CD4-positive, alpha-beta memory T cell (primary cell): ENCODE measurements around the gene PTPRG. TPM values are rescaled to one million over a fixed set of nuclear protein-coding genes. Genes with fewer than 3 reads are reported as not detected.

Source experiments
- CTCF ChIA-PET: fragments of 350-600 bp; sonication (Branson Sonifier 250); formaldehyde crosslinking; loops from one replicate; lab custom pipeline; 2021; ENCODE audit warnings: inconsistent platforms; ENCODE audit not compliant: partially characterized antibody; lab: Charles Lee
- POLR2A ChIA-PET: fragments of 350-600 bp; sonication (Branson Sonifier 250); formaldehyde crosslinking; loops from one replicate; lab custom pipeline; 2021; ENCODE audit not compliant: partially characterized antibody; lab: Charles Lee
- DNase-seq, 5 donors: peaks; one replicate each; pipeline versions ENCODE4 v3.0.0 to v3.0.0-alpha.2; 2020 to 2022; ENCODE audit warnings: mixed read lengths in 1 of 5
- H3K27ac ChIP-seq: one replicate; pipeline ENCODE4 v1.7.0; 2013; ENCODE audit warnings: low read depth, low read length
- H3K27me3 ChIP-seq: 2 replicates; pipeline ENCODE4 v1.7.0; 2013; ENCODE audit warnings: mild to moderate bottlenecking, low read length, moderate library complexity; ENCODE audit not compliant: insufficient read depth
- H3K36me3 ChIP-seq: 2 replicates; pipeline ENCODE4 v1.7.0; 2013; ENCODE audit warnings: mild to moderate bottlenecking, low read length, moderate library complexity; ENCODE audit not compliant: insufficient read depth
- H3K4me1 ChIP-seq: 2 replicates; pipeline ENCODE4 v1.7.0; 2013; ENCODE audit warnings: mild to moderate bottlenecking, low read length, moderate library complexity; ENCODE audit not compliant: insufficient read depth
- H3K4me3 ChIP-seq, 2 donors: one replicate each; pipeline ENCODE4 v1.7.0; 2013; ENCODE audit warnings: low read length in 2 of 2, mild to moderate bottlenecking in 1 of 2
- H3K9me3 ChIP-seq, 2 donors: one replicate each; pipeline ENCODE4 v1.7.0; 2013; ENCODE audit warnings: low read length in 2 of 2, control low read depth in 1 of 2; ENCODE audit not compliant: control insufficient read depth in 1 of 2
- H3K27ac Mint-ChIP-seq, 7 donors: one replicate each; pipeline ENCODE4 v1.8.0; 2020 to 2021; ENCODE audit warnings: mixed read lengths in 7 of 7, mild to moderate bottlenecking in 6 of 7, inconsistent platforms in 3 of 7, moderate library complexity in 3 of 7
- H3K27me3 Mint-ChIP-seq, 2 donors: one replicate each; pipeline ENCODE4 v1.8.0; 2020 to 2021; ENCODE audit warnings: mixed read lengths in 2 of 2
- H3K36me3 Mint-ChIP-seq, 2 donors: one replicate each; pipeline ENCODE4 v1.8.0; 2020 to 2021; ENCODE audit warnings: mixed read lengths in 2 of 2, inconsistent platforms in 1 of 2, mild to moderate bottlenecking in 1 of 2
- H3K4me1 Mint-ChIP-seq, 4 donors: one replicate each; pipeline ENCODE4 v1.8.0; 2020 to 2021; ENCODE audit warnings: mixed read lengths in 4 of 4, mild to moderate bottlenecking in 1 of 4
- H3K4me3 Mint-ChIP-seq, 8 donors: one replicate each; pipeline ENCODE4 v1.8.0; 2020 to 2021; ENCODE audit warnings: mixed read lengths in 8 of 8, mild to moderate bottlenecking in 7 of 8, moderate library complexity in 6 of 8, inconsistent platforms in 3 of 8
- H3K9me3 Mint-ChIP-seq, 8 donors: one replicate each; pipeline ENCODE4 v1.8.0; 2020 to 2021; ENCODE audit warnings: mixed read lengths in 8 of 8, mild to moderate bottlenecking in 5 of 8, inconsistent platforms in 3 of 8, moderate library complexity in 1 of 8
- intact Hi-C: fragments of 100-400 bp; cut with micrococcal nuclease; formaldehyde crosslinking; loops from one replicate; pipeline ENCODE4 v1.15.1; 2023
- polyA plus RNA-seq, 2 donors: library from polyadenylated mRNA; unstranded; fragments of 300-500 nt; fragmentation: Illumina TruSeq; gene quantifications; one replicate each; pipeline ENCODE4 v1.2.3, GENCODE V29; 2021
- total RNA-seq, 2 experiments: library from RNA; stranded (reverse); gene quantifications; one replicate each; pipeline ENCODE4 v1.2.3, GENCODE V29; 2021

PTPRG gene
- total and polyA plus RNA-seq, 4 experiments from 2014 or later, result not detected

DNA sequence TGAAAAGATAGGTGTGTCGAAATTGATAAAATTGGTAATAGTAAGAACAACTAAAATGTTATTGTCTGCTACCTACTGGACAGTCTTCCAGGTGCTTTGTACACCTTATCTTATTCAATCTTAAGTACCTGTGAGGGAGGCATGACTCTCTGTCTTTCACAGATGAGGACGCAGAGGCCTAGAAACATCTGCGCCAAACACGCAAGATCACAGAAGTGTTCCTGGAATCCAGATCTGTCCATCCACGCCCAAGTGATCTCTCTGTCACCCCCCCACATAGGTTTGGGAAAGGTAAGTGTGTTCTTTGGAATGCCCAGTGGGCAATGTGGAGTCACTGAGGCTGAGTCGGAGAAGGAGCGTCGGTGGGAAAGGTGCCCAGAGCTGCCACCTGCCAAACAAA, 34.4 kb upstream of the PTPRG start:
- H3K9me3 Mint-ChIP-seq, result peaks cover 0 to 4% (median under 1%) of the 10 kb centered on the region in 8 donors
- H3K36me3 Mint-ChIP-seq, result no peaks in the 10 kb centered on the region
- intact Hi-C loops, result no loop called here
- H3K27me3 ChIP-seq, result no peaks in the 10 kb centered on the region
- H3K4me3 Mint-ChIP-seq, result no peak overlapping the region
- H3K27ac Mint-ChIP-seq, result no peak overlapping the region
- no peak overlapping the region for H3K27ac ChIP-seq
- no peak overlapping the region for H3K4me3 ChIP-seq
- no peak for DNase-seq
- H3K9me3 ChIP-seq, result no peaks in the 10 kb centered on the region
- H3K36me3 ChIP-seq, result no peaks in the 10 kb centered on the region
- CTCF ChIA-PET, result no interaction called here
- no peaks in the 10 kb centered on the region for H3K4me1 ChIP-seq
- no peaks in the 10 kb centered on the region for H3K27me3 Mint-ChIP-seq
- POLR2A ChIA-PET, result no interaction called here
- H3K4me1 Mint-ChIP-seq, result peaks cover 0 to 1% (median 0%) of the 10 kb centered on the region in 4 donors

DNA sequence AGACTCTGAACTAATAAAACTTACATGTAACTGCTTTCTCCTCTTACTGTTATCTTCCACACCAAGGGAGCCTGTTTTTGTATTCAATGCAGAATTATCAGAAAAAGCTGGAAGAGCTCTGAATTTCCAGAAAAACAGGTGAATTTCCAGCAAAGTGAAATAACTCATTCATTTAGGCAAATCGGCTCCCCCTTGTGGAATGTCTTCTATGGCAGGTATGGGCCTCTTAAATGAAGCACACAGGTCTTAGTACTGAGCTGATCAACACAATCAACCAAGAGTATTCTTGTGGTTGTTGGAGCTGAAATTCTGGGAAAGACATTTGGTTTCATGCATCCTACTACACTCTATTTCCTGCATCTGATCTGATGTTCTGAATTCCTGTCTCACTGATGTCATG, 31.0 kb upstream of the PTPRG start:
- no peaks in the 10 kb centered on the region for H3K36me3 Mint-ChIP-seq
- no peaks in the 10 kb centered on the region for H3K4me1 Mint-ChIP-seq
- no peak overlapping the region for H3K4me3 Mint-ChIP-seq
- no peaks in the 10 kb centered on the region for H3K27me3 Mint-ChIP-seq
- Histone ChIP-seq H3K36me3 (no peaks in the 10 kb centered on the region), H3K9me3 (no peaks in the 10 kb centered on the region), H3K4me3 (no peak overlapping the region), H3K27ac (no peak overlapping the region), H3K27me3 (no peaks in the 10 kb centered on the region), H3K4me1 (no peaks in the 10 kb centered on the region)
- H3K27ac Mint-ChIP-seq, result no peak overlapping the region
- CTCF ChIA-PET, result no interaction called here
- POLR2A ChIA-PET, result no interaction called here
- DNase-seq, result no peak
- intact Hi-C loops, result no loop called here
- peaks cover 0 to 4% (median 0%) of the 10 kb centered on the region in 8 donors for H3K9me3 Mint-ChIP-seq

- Histone ChIP-seq H3K4me1 (no peaks in the 10 kb centered on the region), H3K9me3 (no peaks in the 10 kb centered on the region), H3K27ac (no peak overlapping the region), H3K27me3 (no peaks in the 10 kb centered on the region), H3K4me3 (no peak overlapping the region), H3K36me3 (no peaks in the 10 kb centered on the region)
- H3K9me3 Mint-ChIP-seq, result peaks cover 0 to 4% (median 0%) of the 10 kb centered on the region in 8 donors
- H3K4me1 Mint-ChIP-seq, result no peaks in the 10 kb centered on the region
- intact Hi-C loops, result no loop called here
- H3K27ac Mint-ChIP-seq, result no peak overlapping the region
- H3K36me3 Mint-ChIP-seq, result no peaks in the 10 kb centered on the region
- no peaks in the 10 kb centered on the region for H3K27me3 Mint-ChIP-seq
- ChIA-PET CTCF (no interaction called here), POLR2A (no interaction called here)
- DNase-seq, result no peak
- H3K4me3 Mint-ChIP-seq, result no peak overlapping the region
Measured at GRCh38 chr3:61531528-61531927, 29.8 kb upstream of the PTPRG start.

GRCh38 chr3:61532739-61533500, 28.5 kb upstream of the PTPRG start:
- H3K27ac Mint-ChIP-seq, result no peak overlapping the region
- no peaks in the 10 kb centered on the region for H3K4me1 Mint-ChIP-seq
- POLR2A ChIA-PET, result no interaction called here
- CTCF ChIA-PET, result no interaction called here
- Histone ChIP-seq H3K27me3 (no peaks in the 10 kb centered on the region), H3K4me3 (no peak overlapping the region), H3K27ac (no peak overlapping the region), H3K4me1 (no peaks in the 10 kb centered on the region), H3K36me3 (no peaks in the 10 kb centered on the region), H3K9me3 (no peaks in the 10 kb centered on the region)
- DNase-seq, result no peak
- intact Hi-C loops, result no loop called here
- peaks cover 0 to 4% (median 0%) of the 10 kb centered on the region in 8 donors for H3K9me3 Mint-ChIP-seq
- H3K27me3 Mint-ChIP-seq, result no peaks in the 10 kb centered on the region
- H3K4me3 Mint-ChIP-seq, result no peak overlapping the region
- H3K36me3 Mint-ChIP-seq, result no peaks in the 10 kb centered on the region

- Mint-ChIP-seq H3K4me3 (no peak overlapping the region), H3K9me3 (peaks cover 0 to 3% (median 0%) of the 10 kb centered on the region in 8 donors), H3K27ac (no peak overlapping the region), H3K4me1 (no peaks in the 10 kb centered on the region), H3K36me3 (no peaks in the 10 kb centered on the region), H3K27me3 (no peaks in the 10 kb centered on the region)
- ChIA-PET CTCF (no interaction called here), POLR2A (no interaction called here)
- intact Hi-C loops, result no loop called here
- Histone ChIP-seq H3K27me3 (no peaks in the 10 kb centered on the region), H3K9me3 (no peaks in the 10 kb centered on the region), H3K27ac (no peak overlapping the region), H3K4me1 (no peaks in the 10 kb centered on the region), H3K4me3 (no peak overlapping the region), H3K36me3 (no peaks in the 10 kb centered on the region)
- no peak for DNase-seq
Measured at GRCh38 chr3:61535826-61536225, 25.5 kb upstream of the PTPRG start.

DNA sequence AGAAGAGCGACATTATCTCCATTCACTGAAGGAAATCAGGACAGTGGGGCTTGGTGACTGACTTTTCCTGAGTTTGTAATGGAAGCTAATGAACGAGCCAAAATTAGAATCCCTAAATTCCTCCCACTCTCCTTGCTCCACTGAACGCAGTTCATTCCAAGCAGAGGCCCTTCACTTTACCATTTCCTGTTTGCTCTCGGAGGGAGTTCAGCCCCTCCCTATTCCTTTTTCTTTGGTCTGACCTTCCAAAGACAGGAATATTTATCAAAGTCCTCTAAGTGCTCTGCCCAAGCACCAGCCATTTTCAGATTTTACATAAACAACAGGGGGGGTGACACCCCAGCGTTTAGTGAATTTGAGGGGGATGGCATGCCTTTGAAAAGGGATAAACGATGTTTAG, 24.0 kb upstream of the PTPRG start:
- Histone ChIP-seq H3K27me3 (no peaks in the 10 kb centered on the region), H3K36me3 (no peaks in the 10 kb centered on the region), H3K27ac (no peak overlapping the region), H3K4me3 (no peak overlapping the region), H3K9me3 (no peaks in the 10 kb centered on the region), H3K4me1 (no peaks in the 10 kb centered on the region)
- CTCF ChIA-PET, result no interaction called here
- intact Hi-C loops, result no loop called here
- H3K27ac Mint-ChIP-seq, result no peak overlapping the region
- H3K36me3 Mint-ChIP-seq, result no peaks in the 10 kb centered on the region
- H3K9me3 Mint-ChIP-seq, result peaks cover 0 to 3% (median 0%) of the 10 kb centered on the region in 8 donors
- H3K4me1 Mint-ChIP-seq, result no peaks in the 10 kb centered on the region
- POLR2A ChIA-PET, result no interaction called here
- DNase-seq, result no peak
- no peaks in the 10 kb centered on the region for H3K27me3 Mint-ChIP-seq
- no peak overlapping the region for H3K4me3 Mint-ChIP-seq

- H3K4me3 Mint-ChIP-seq, result no peak overlapping the region
- intact Hi-C loops, result no loop called here
- peaks cover 0 to 3% (median 1%) of the 10 kb centered on the region in 8 donors for H3K9me3 Mint-ChIP-seq
- no peaks in the 10 kb centered on the region for H3K27me3 Mint-ChIP-seq
- Histone ChIP-seq H3K27me3 (no peaks in the 10 kb centered on the region), H3K9me3 (no peaks in the 10 kb centered on the region), H3K4me1 (no peaks in the 10 kb centered on the region), H3K36me3 (no peaks in the 10 kb centered on the region), H3K27ac (no peak overlapping the region), H3K4me3 (no peak overlapping the region)
- DNase-seq, result no peak
- ChIA-PET POLR2A (no interaction called here), CTCF (no interaction called here)
- H3K4me1 Mint-ChIP-seq, result no peaks in the 10 kb centered on the region
- H3K27ac Mint-ChIP-seq, result no peak overlapping the region
- H3K36me3 Mint-ChIP-seq, result no peaks in the 10 kb centered on the region
Measured at GRCh38 chr3:61538486-61538885, 22.9 kb upstream of the PTPRG start.
